IMR-90 (cell line): ENCODE data around the gene GCH1. TPM values are rescaled to one million over a fixed set of nuclear protein-coding genes. Genes with fewer than 3 reads are reported as not detected.

ENCODE experiments used
- ATAC-seq: fragments of 200-7000 bp; cut with Tn5 transposase; 2 replicates; pipeline ENCODE4 v1.9.1; 2020; ENCODE audit warnings: low read depth, mild to moderate bottlenecking, moderate library complexity
- BruUV-seq: library from RNA; stranded (reverse); fragments of 400-500 nt; replicated peaks from 2 replicates; lab custom pipeline; 2021; lab: Mats Ljungman, UMichigan
- CTCF ChIA-PET: fragments of 300-600 bp; formaldehyde crosslinking; extraction: SDS; loops from one replicate; lab custom pipeline; 2021; ENCODE audit warnings: antibody characterized with exemption; lab: Yijun Ruan, JAX
- POLR2A ChIA-PET: fragments of 300-600 bp; sonication (Branson Sonifier 250); formaldehyde crosslinking; loops from one replicate; lab custom pipeline; 2022; ENCODE audit warnings: antibody characterized with exemption; ENCODE audit not compliant: unreplicated experiment; lab: Charles Lee
- DNase-seq: peaks from one replicate; pipeline ENCODE4 v3.0.0; 2013
- H2AFZ ChIP-seq: replicated peaks from 2 replicates; pipeline ENCODE3; 2013; ENCODE audit warnings: low read length, mild to moderate bottlenecking; ENCODE audit not compliant: poor library complexity
- H2AK5ac ChIP-seq: 2 replicates; pipeline ENCODE4 v1.6.1; 2013; ENCODE audit warnings: low read depth, low read length, inconsistent platforms
- H2AK9ac ChIP-seq: replicated peaks from 2 replicates; pipeline ENCODE3; 2013; ENCODE audit warnings: mild to moderate bottlenecking, low read depth, low read length, moderate library complexity; ENCODE audit not compliant: poor library complexity
- H2BK120ac ChIP-seq: 2 replicates; pipeline ENCODE4 v1.6.1; 2013; ENCODE audit warnings: low read depth, low read length, inconsistent platforms
- H2BK15ac ChIP-seq: 3 replicates; pipeline ENCODE4 v1.6.1; 2013; ENCODE audit warnings: low read depth, low read length, inconsistent platforms
- H2BK20ac ChIP-seq: 2 replicates; pipeline ENCODE4 v1.6.1; 2013; ENCODE audit warnings: low read depth, mild to moderate bottlenecking, inconsistent platforms, low read length, moderate library complexity
- H2BK5ac ChIP-seq: 2 replicates; pipeline ENCODE4 v1.6.1; 2013; ENCODE audit warnings: mild to moderate bottlenecking, low read depth, low read length, inconsistent platforms; ENCODE audit not compliant: poor library complexity, severe bottlenecking
- H3K14ac ChIP-seq: replicated peaks from 2 replicates; pipeline ENCODE4 v1.6.1; 2013; ENCODE audit warnings: low read depth, low read length, inconsistent platforms
- H3K18ac ChIP-seq: 2 replicates; pipeline ENCODE4 v1.6.1; 2013; ENCODE audit warnings: low read depth, low read length, control low read depth
- H3K23ac ChIP-seq: 2 replicates; pipeline ENCODE4 v1.6.1; 2013; ENCODE audit warnings: low read depth, low read length, inconsistent platforms
- H3K27ac ChIP-seq: 2 replicates; pipeline ENCODE4 v1.5.1; 2013; ENCODE audit warnings: mild to moderate bottlenecking, control low read depth, low read length; ENCODE audit not compliant: insufficient read depth
- H3K27me3 ChIP-seq: 2 replicates; pipeline ENCODE4 v1.6.1; 2013; ENCODE audit warnings: low read length; ENCODE audit not compliant: control insufficient read depth, insufficient read depth
- H3K36me3 ChIP-seq: 2 replicates; pipeline ENCODE4 v1.6.1; 2013; ENCODE audit warnings: low read length, mixed read lengths; ENCODE audit not compliant: control insufficient read depth, insufficient read depth
- H3K4ac ChIP-seq: 2 replicates; pipeline ENCODE4 v1.6.1; 2013; ENCODE audit warnings: low read depth, low read length, inconsistent platforms
- H3K4me1 ChIP-seq: 2 replicates; pipeline ENCODE4 v1.6.1; 2013; ENCODE audit warnings: low read length, mixed read lengths; ENCODE audit not compliant: control insufficient read depth, insufficient read depth
- H3K4me2 ChIP-seq: 2 replicates; pipeline ENCODE4 v1.6.1; 2013; ENCODE audit warnings: low read depth, mild to moderate bottlenecking, control low read depth, low read length, moderate library complexity
- H3K4me3 ChIP-seq: 2 replicates; pipeline ENCODE4 v1.5.1; 2013; ENCODE audit warnings: low read depth, mild to moderate bottlenecking, control low read depth, low read length, moderate library complexity; ENCODE audit not compliant: insufficient read depth
- H3K56ac ChIP-seq: 2 replicates; pipeline ENCODE4 v1.6.1; 2013; ENCODE audit warnings: low read length, inconsistent platforms; ENCODE audit not compliant: insufficient read depth; ENCODE audit errors: extremely low read depth
- H3K79me1 ChIP-seq, 2 experiments: 2 replicates each; pipeline ENCODE4 v1.6.1; 2013; ENCODE audit warnings: low read length in 2 of 2, inconsistent platforms in 1 of 2, low read depth in 1 of 2
- H3K9ac ChIP-seq: 2 replicates; pipeline ENCODE4 v1.6.1; 2013; ENCODE audit warnings: low read depth, low read length, control low read depth
- H3K9me1 ChIP-seq: 2 replicates; pipeline ENCODE4 v1.6.1; 2013; ENCODE audit warnings: low read length, inconsistent platforms; ENCODE audit not compliant: insufficient read depth
- H3K9me3 ChIP-seq: 2 replicates; pipeline ENCODE4 v1.6.1; 2013; ENCODE audit warnings: low read length; ENCODE audit not compliant: control insufficient read depth, insufficient read depth
- H4K20me1 ChIP-seq: 2 replicates; pipeline ENCODE4 v1.6.1; 2013; ENCODE audit warnings: low read length, inconsistent platforms; ENCODE audit not compliant: insufficient read depth
- H4K5ac ChIP-seq: 2 replicates; pipeline ENCODE4 v1.6.1; 2013; ENCODE audit warnings: mild to moderate bottlenecking, low read depth, low read length, control low read depth
- H4K8ac ChIP-seq, 2 experiments: 2 replicates each; pipeline ENCODE4 v1.6.1; 2013; ENCODE audit warnings: low read depth in 2 of 2, low read length in 2 of 2, control low read depth in 1 of 2, inconsistent platforms in 1 of 2
- H4K91ac ChIP-seq: 2 replicates; pipeline ENCODE4 v1.6.1; 2013; ENCODE audit warnings: low read depth, low read length, inconsistent platforms; ENCODE audit not compliant: insufficient read depth
- BHLHE40 ChIP-seq: fragments of 150-350 bp; IDR thresholded peaks from 2 replicates; pipeline ENCODE4 v1.6.1; 2016; ENCODE audit warnings: mild to moderate bottlenecking, low read depth, low read length
- CEBPB ChIP-seq: IDR thresholded peaks from 2 replicates; pipeline ENCODE4 v1.6.1; 2012; ENCODE audit warnings: low read depth, low read length, improper control_type of control experiment
- CHD1 ChIP-seq: IDR thresholded peaks from 2 replicates; pipeline ENCODE4 v1.6.1; 2012; ENCODE audit warnings: low read depth, low read length, improper control_type of control experiment
- CTCF ChIP-seq: conservative IDR thresholded peaks from 2 replicates; pipeline ENCODE4 v1.5.1; 2012; ENCODE audit warnings: mild to moderate bottlenecking, low read depth, low read length, improper control_type of control experiment
- ELK1 ChIP-seq: fragments of 150-350 bp; IDR thresholded peaks from 2 replicates; pipeline ENCODE4 v1.6.1; 2016; ENCODE audit warnings: low read depth, mild to moderate bottlenecking, low read length, moderate library complexity, borderline replicate concordance
- FOS ChIP-seq: fragments of 150-350 bp; IDR thresholded peaks from 2 replicates; pipeline ENCODE4 v1.6.1; 2016; ENCODE audit warnings: low read depth, low read length
- MAFK ChIP-seq: IDR thresholded peaks from 2 replicates; pipeline ENCODE4 v1.6.1; 2012; ENCODE audit warnings: low read depth, low read length, improper control_type of control experiment
- MAZ ChIP-seq: IDR thresholded peaks from 2 replicates; pipeline ENCODE4 v1.6.1; 2012; ENCODE audit warnings: low read depth, mild to moderate bottlenecking, low read length, improper control_type of control experiment, moderate library complexity, borderline replicate concordance
- MXI1 ChIP-seq: IDR thresholded peaks from 2 replicates; pipeline ENCODE4 v1.6.1; 2012; ENCODE audit warnings: low read depth, mild to moderate bottlenecking, low read length, moderate library complexity, borderline replicate concordance
- NFE2L2 ChIP-seq: fragments of 150-350 bp; IDR thresholded peaks from 2 replicates; pipeline ENCODE4 v1.6.1; 2016; ENCODE audit warnings: low read depth, mild to moderate bottlenecking, low read length
- POLR2A ChIP-seq: IDR thresholded peaks from 2 replicates; pipeline ENCODE4 v1.6.1; 2012; ENCODE audit warnings: mild to moderate bottlenecking, low read depth, low read length
- RAD21 ChIP-seq: IDR thresholded peaks from 2 replicates; pipeline ENCODE4 v1.6.1; 2012; ENCODE audit warnings: low read length, improper control_type of control experiment
- RCOR1 ChIP-seq: IDR thresholded peaks from 2 replicates; pipeline ENCODE4 v1.6.1; 2012; ENCODE audit warnings: mild to moderate bottlenecking, low read length, improper control_type of control experiment; ENCODE audit not compliant: insufficient replicate concordance
- RFX5 ChIP-seq: IDR thresholded peaks from 2 replicates; pipeline ENCODE4 v1.8.0; 2012; ENCODE audit warnings: low read depth, mild to moderate bottlenecking, low read length, moderate library complexity
- SMC3 ChIP-seq: fragments of 150-350 bp; IDR thresholded peaks from 2 replicates; pipeline ENCODE4 v1.6.1; 2016; ENCODE audit warnings: low read depth, mild to moderate bottlenecking, antibody characterized with exemption, low read length, moderate library complexity
- USF2 ChIP-seq: fragments of 150-350 bp; IDR thresholded peaks from 2 replicates; pipeline ENCODE4 v1.6.1; 2017; ENCODE audit warnings: mild to moderate bottlenecking, antibody characterized with exemption, low read length, low read depth
- dilution Hi-C: fragments of 300-500 bp; cut with HindIII; formaldehyde crosslinking; loops from one replicate; pipeline ENCODE4 v1.14.3; 2018; ENCODE audit warnings: low sequenced_read_pairs; ENCODE audit not compliant: unreplicated experiment
- in situ Hi-C: fragments of 300-500 bp; cut with MboI; formaldehyde crosslinking; loops from 3 replicates; pipeline ENCODE4 v1.14.3; 2019; ENCODE audit warnings: low sequenced_read_pairs, inconsistent platforms, mixed read lengths
- intact Hi-C: fragments of 100-400 bp; cut with micrococcal nuclease; formaldehyde crosslinking; loops from 2 replicates; pipeline ENCODE4 v1.10.0; 2022
- polyA plus RNA-seq, 3 experiments: library from polyadenylated mRNA; depleted of rRNA; stranded (reverse); fragments of >200 nt; gene quantifications; 2 replicates each; pipeline ENCODE4 v1.2.3, GENCODE V29; 2012; ENCODE audit warnings: low replicate concordance in 1 of 3
- total RNA-seq: library from RNA; depleted of rRNA; stranded (reverse); fragments of >200 nt; gene quantifications from 2 replicates; pipeline ENCODE4 v1.2.3, GENCODE V29; 2012

The GCH1 gene
- total and polyA plus RNA-seq, 2 of the 4 experiments (the other 2 are of a cell fraction), result 0.54 to 0.74 TPM

GRCh38 chr14:54929556-54929955 is 26.9 kb upstream of the GCH1 start:
- Histone ChIP-seq H3K56ac (no peak overlapping the region), H4K20me1 (no peaks in the 10 kb centered on the region), H3K27ac (no peak overlapping the region), H3K9me1 (no peaks in the 10 kb centered on the region; the same call in 1 of the 2 replicates), H3K79me1 (no peaks in the 10 kb centered on the region), H4K8ac (no peak overlapping the region), H3K9ac (no peak overlapping the region), H2AFZ (no peak overlapping the region), H4K5ac (no peak overlapping the region), H3K23ac (no peak overlapping the region), H3K27me3 (no peaks in the 10 kb centered on the region), H2BK120ac (no peak overlapping the region), H2AK9ac (no peak overlapping the region), H3K9me3 (no peaks in the 10 kb centered on the region), H3K4me1 (no peaks in the 10 kb centered on the region), H3K18ac (no peak overlapping the region), H4K91ac (no peak overlapping the region), H2BK15ac (no peak overlapping the region), H2AK5ac (no peak overlapping the region), H3K4ac (no peak overlapping the region), H3K14ac (no peak overlapping the region), H3K36me3 (no peaks in the 10 kb centered on the region), H3K4me2 (no peak overlapping the region), H2BK5ac (no peak overlapping the region), H2BK20ac (no peak overlapping the region), H3K4me3 (no peak overlapping the region)
- ATAC-seq (no peak), DNase-seq (no peak)
- POLR2A ChIA-PET, result no interaction called here
- dilution Hi-C loops, result no loop called here
- in situ Hi-C loops, result no loop called here
- intact Hi-C loops, result no loop called here
- BruUV-seq, result no TSS peak
- CTCF ChIA-PET, result no interaction called here
- no peak for TF ChIP-seq RFX5
- no peak for TF ChIP-seq RCOR1
- TF ChIP-seq USF2, result no peak
- TF ChIP-seq MAZ, result no peak
- no peak for TF ChIP-seq FOS
- TF ChIP-seq MAFK, result no peak
- TF ChIP-seq ELK1, result no peak
- TF ChIP-seq NFE2L2, result no peak
- no peak for TF ChIP-seq BHLHE40
- no peak for TF ChIP-seq CEBPB
- TF ChIP-seq SMC3, result no peak
- no peak for TF ChIP-seq RAD21
- TF ChIP-seq POLR2A, result no peak
- no peak for TF ChIP-seq CTCF
- TF ChIP-seq CHD1, result no peak
- no peak for TF ChIP-seq MXI1
